ENCODE results near the gene ROCK2.

DNA sequence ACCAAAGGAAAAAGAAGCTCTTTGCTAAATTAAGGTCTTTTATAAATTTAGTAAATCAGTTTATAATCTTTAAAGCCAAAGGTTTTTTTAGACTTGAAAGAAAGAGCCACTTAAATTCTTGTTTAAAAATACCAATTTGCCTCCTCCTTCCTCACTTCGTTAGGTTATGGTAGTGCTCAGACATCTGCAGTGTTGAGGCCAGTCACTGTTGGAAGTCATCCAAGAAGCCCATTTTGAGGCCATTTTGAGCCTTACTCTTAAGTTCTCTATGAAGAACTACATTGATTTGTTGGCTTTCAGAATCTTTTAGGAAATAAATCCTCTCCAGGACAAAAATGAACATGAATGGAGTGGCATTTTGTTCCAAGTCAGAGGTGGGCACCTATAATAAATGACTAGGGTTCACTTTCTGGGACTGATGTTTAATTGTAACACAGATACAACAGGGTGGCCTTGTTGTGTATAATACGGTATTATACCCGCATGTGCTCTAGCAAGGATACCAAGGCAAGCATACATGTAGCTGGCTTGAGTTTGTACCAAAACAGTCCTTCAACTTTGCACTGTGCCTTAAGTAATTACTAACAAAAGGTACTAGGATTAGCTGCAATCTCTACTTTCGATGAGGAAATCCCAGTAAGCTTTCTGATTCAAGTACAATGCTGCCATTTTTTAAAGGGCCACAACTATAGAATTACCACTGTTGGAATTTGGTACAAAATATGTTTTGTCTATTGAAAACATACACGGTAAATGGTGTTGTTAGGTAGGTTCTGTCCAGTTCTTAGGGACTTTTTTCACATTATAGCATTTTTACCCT is 166.4 kb downstream of the ROCK2 start:
- TF ChIP-seq GABPA (IDR thresholded peaks at IDR 0.05; ENCODE audit: low read depth): no peak
- no peak for TF ChIP-seq SIN3A (IDR thresholded peaks at IDR 0.05; ENCODE audit: borderline replicate concordance, low read depth, low read length)
- TF ChIP-seq, protein P1, sequence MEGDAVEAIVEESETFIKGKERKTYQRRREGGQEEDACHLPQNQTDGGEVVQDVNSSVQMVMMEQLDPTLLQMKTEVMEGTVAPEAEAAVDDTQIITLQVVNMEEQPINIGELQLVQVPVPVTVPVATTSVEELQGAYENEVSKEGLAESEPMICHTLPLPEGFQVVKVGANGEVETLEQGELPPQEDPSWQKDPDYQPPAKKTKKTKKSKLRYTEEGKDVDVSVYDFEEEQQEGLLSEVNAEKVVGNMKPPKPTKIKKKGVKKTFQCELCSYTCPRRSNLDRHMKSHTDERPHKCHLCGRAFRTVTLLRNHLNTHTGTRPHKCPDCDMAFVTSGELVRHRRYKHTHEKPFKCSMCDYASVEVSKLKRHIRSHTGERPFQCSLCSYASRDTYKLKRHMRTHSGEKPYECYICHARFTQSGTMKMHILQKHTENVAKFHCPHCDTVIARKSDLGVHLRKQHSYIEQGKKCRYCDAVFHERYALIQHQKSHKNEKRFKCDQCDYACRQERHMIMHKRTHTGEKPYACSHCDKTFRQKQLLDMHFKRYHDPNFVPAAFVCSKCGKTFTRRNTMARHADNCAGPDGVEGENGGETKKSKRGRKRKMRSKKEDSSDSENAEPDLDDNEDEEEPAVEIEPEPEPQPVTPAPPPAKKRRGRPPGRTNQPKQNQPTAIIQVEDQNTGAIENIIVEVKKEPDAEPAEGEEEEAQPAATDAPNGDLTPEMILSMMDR (IDR thresholded peaks at IDR 0.05): no peak
- no peak for TF ChIP-seq FOXJ3 (CRISPR knock-in tag; IDR thresholded peaks at IDR 0.05)
- TF ChIP-seq EP300 (IDR thresholded peaks at IDR 0.05; ENCODE audit: borderline replicate concordance in 1 of 2, low read depth in 1 of 2, low read length in 1 of 2): no peak
- TF ChIP-seq, protein P2, sequence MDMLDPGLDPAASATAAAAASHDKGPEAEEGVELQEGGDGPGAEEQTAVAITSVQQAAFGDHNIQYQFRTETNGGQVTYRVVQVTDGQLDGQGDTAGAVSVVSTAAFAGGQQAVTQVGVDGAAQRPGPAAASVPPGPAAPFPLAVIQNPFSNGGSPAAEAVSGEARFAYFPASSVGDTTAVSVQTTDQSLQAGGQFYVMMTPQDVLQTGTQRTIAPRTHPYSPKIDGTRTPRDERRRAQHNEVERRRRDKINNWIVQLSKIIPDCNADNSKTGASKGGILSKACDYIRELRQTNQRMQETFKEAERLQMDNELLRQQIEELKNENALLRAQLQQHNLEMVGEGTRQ (IDR thresholded peaks at IDR 0.05; ENCODE audit: borderline replicate concordance, low read depth, low read length): no peak
- no peak for TF ChIP-seq JUND (IDR thresholded peaks at IDR 0.05)
- TF ChIP-seq, protein P3, sequence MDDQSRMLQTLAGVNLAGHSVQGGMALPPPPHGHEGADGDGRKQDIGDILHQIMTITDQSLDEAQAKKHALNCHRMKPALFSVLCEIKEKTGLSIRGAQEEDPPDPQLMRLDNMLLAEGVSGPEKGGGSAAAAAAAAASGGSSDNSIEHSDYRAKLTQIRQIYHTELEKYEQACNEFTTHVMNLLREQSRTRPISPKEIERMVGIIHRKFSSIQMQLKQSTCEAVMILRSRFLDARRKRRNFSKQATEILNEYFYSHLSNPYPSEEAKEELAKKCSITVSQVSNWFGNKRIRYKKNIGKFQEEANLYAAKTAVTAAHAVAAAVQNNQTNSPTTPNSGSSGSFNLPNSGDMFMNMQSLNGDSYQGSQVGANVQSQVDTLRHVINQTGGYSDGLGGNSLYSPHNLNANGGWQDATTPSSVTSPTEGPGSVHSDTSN (IDR thresholded peaks at IDR 0.05): no peak
- TF ChIP-seq, protein P4, sequence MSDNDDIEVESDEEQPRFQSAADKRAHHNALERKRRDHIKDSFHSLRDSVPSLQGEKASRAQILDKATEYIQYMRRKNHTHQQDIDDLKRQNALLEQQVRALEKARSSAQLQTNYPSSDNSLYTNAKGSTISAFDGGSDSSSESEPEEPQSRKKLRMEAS (IDR thresholded peaks at IDR 0.05; ENCODE audit: low read depth): no peak
- TF ChIP-seq GATA2 (CRISPR knock-in tag; IDR thresholded peaks at IDR 0.05): no peak

Data from SK-N-SH (cell line).